DND-41 (cell line): ENCODE measurements around the gene TMEM39B.
"Not testable (repeated sequence)": the region's sequence is repeated elsewhere in the genome, so short reads cannot be mapped to it uniquely, and the experiment has no call there.

Experiments
- ATAC-seq: fragments of 200-7000 bp; cut with Tn5 transposase; 3 replicates; pipeline ENCODE4 v1.9.1; 2021; ENCODE audit warnings: low read depth; ENCODE audit not compliant: insufficient read depth
- DNase-seq: peaks from one replicate; pipeline ENCODE4 v3.0.0-alpha.2; 2020
- H2AFZ ChIP-seq: 2 replicates; pipeline ENCODE4 v1.6.0; 2012; ENCODE audit warnings: low read depth, low read length
- H3K27ac ChIP-seq: 2 replicates; pipeline ENCODE4 v1.5.1; 2012; ENCODE audit warnings: low read length, inconsistent platforms
- H3K27me3 ChIP-seq: fragments of 200-600 bp; sonication (generic); 2 replicates; pipeline ENCODE4 v1.6.0; 2012; ENCODE audit warnings: low read length, mild to moderate bottlenecking, inconsistent platforms; ENCODE audit not compliant: insufficient read depth, poor library complexity
- H3K36me3 ChIP-seq: 2 replicates; pipeline ENCODE4 v1.5.1; 2012; ENCODE audit warnings: low read length, inconsistent platforms; ENCODE audit not compliant: insufficient read depth
- H3K4me1 ChIP-seq: 2 replicates; pipeline ENCODE4 v1.5.1; 2012; ENCODE audit warnings: mild to moderate bottlenecking, low read length; ENCODE audit not compliant: insufficient read depth
- H3K4me2 ChIP-seq: 2 replicates; pipeline ENCODE4 v1.6.0; 2012; ENCODE audit warnings: mild to moderate bottlenecking, moderate library complexity, low read length, inconsistent platforms; ENCODE audit not compliant: insufficient read depth
- H3K4me3 ChIP-seq, 2 experiments: fragments of 200-600 bp in 1 of 2; shearing (Covaris generic) in 1 of 2; 2 replicates each; pipeline ENCODE4 v1.5.1; 2012 to 2016; ENCODE audit warnings: inconsistent platforms in 2 of 2, low read length in 2 of 2, mild to moderate bottlenecking in 2 of 2, low read depth in 1 of 2, moderate library complexity in 1 of 2
- H3K79me2 ChIP-seq: 2 replicates; pipeline ENCODE4 v1.6.0; 2012; ENCODE audit warnings: low read length, inconsistent platforms; ENCODE audit not compliant: insufficient read depth
- H3K9ac ChIP-seq: 2 replicates; pipeline ENCODE4 v1.6.0; 2012; ENCODE audit warnings: low read depth, mild to moderate bottlenecking, inconsistent platforms, low read length, moderate library complexity
- H3K9me3 ChIP-seq: 2 replicates; pipeline ENCODE4 v1.5.1; 2012; ENCODE audit warnings: low read length, moderate library complexity, mild to moderate bottlenecking, inconsistent platforms; ENCODE audit not compliant: insufficient read depth, severe bottlenecking
- H4K20me1 ChIP-seq: 2 replicates; pipeline ENCODE4 v1.6.0; 2012; ENCODE audit warnings: low read length; ENCODE audit not compliant: insufficient read depth
- CTCF ChIP-seq: IDR thresholded peaks from 2 replicates; pipeline ENCODE4 v1.5.1; 2012; ENCODE audit warnings: borderline replicate concordance, low read length, moderate library complexity, mild to moderate bottlenecking; ENCODE audit not compliant: poor library complexity, severe bottlenecking; ENCODE audit errors: extremely low read depth
- EZH2 ChIP-seq: IDR thresholded peaks from 3 replicates; pipeline ENCODE4 v1.6.1; 2012; ENCODE audit warnings: borderline replicate concordance, low read depth, mild to moderate bottlenecking, moderate library complexity, low read length, inconsistent platforms; ENCODE audit not compliant: severe bottlenecking

The TMEM39B gene

GRCh38 chr1:32142446-32143301 lies 69.9 kb downstream of the TMEM39B start:
- Histone ChIP-seq H4K20me1 (peaks cover 52% of the 10 kb centered on the region; the same call in 1 of the 2 replicates), H3K79me2 (peaks cover 98% of the 10 kb centered on the region), H3K9ac (no peak overlapping the region), H2AFZ (no peak overlapping the region), H3K4me3 (no peak overlapping the region), H3K27me3 (no peaks in the 10 kb centered on the region), H3K4me2 (no peak overlapping the region), H3K9me3 (peaks cover 5% of the 10 kb centered on the region), H3K27ac (no peak overlapping the region), H3K4me1 (peaks cover 16% of the 10 kb centered on the region), H3K36me3 (peaks cover 5% of the 10 kb centered on the region)
- DNase-seq: no peak
- ATAC-seq: no peak
- no peak for TF ChIP-seq CTCF
- no peak for TF ChIP-seq EZH2

GRCh38 chr1:32143302-32143695 lies 70.6 kb downstream of the TMEM39B start:
- not testable (repeated sequence) for H3K9ac ChIP-seq, H3K4me2 ChIP-seq, H3K4me1 ChIP-seq, DNase-seq, H3K27ac ChIP-seq, H3K9me3 ChIP-seq, H3K4me3 ChIP-seq, H3K27me3 ChIP-seq, ATAC-seq, H2AFZ ChIP-seq
- peaks cover 52% of the 10 kb centered on the region; the same call in 1 of the 2 replicates for H4K20me1 ChIP-seq
- peaks cover 99% of the 10 kb centered on the region for H3K79me2 ChIP-seq
- H3K36me3 ChIP-seq: peaks cover 10% of the 10 kb centered on the region

- Histone ChIP-seq H3K27ac (no peak overlapping the region), H3K4me1 (peaks cover 2% of the 10 kb centered on the region; the same call in 1 of the 2 replicates), H3K4me2 (no peak overlapping the region), H3K4me3 (no peak overlapping the region), H4K20me1 (peaks cover 46% of the 10 kb centered on the region; the same call in 1 of the 2 replicates), H3K27me3 (no peaks in the 10 kb centered on the region), H3K9me3 (peaks cover 8% of the 10 kb centered on the region), H3K9ac (no peak overlapping the region), H3K36me3 (peaks cover 10% of the 10 kb centered on the region), H3K79me2 (peaks cover 99% of the 10 kb centered on the region), H2AFZ (no peak overlapping the region)
- DNase-seq (no peak), ATAC-seq (no peak)
- TF ChIP-seq CTCF (no peak), EZH2 (no peak)
Observed at GRCh38 chr1:32144033-32144432, 71.3 kb downstream of the TMEM39B start.

DNA sequence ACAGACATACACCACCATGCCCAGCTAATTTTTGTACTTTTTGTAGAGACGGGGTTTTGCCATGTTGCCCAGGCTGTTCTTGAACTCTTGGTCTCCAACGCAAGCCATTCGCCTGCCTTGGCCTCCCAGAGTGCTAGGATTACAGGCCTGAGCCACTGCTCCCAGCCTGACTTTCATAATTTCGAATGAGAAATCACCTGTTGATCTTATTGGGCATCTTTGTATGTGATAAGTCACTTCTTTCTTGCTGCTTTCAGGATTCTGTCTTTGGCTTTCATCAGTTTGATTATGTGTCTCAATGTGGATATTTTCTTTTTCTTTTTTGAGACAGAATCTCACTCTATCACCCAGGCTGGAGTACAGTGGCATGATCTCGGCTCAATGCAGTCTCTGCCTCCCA lies 75.1 kb downstream of the TMEM39B start:
- peaks cover 41% of the 10 kb centered on the region; the same call in 1 of the 2 replicates for H4K20me1 ChIP-seq
- not testable (repeated sequence) for H3K4me1 ChIP-seq, H3K9ac ChIP-seq

More for the DNA sequence above, 75.1 kb downstream of the TMEM39B start:
- ATAC-seq, H3K27me3 ChIP-seq, H2AFZ ChIP-seq, DNase-seq, H3K4me2 ChIP-seq, H3K4me3 ChIP-seq, H3K27ac ChIP-seq, H3K9me3 ChIP-seq: not testable (repeated sequence)
- Histone ChIP-seq H3K79me2 (peaks cover 98% of the 10 kb centered on the region), H3K36me3 (peaks cover 10% of the 10 kb centered on the region)
